Measurements from ENCODE around the gene CLMP. TPM values are rescaled to one million over a fixed set of nuclear protein-coding genes. Genes with fewer than 3 reads are reported as not detected.
"Not testable (repeated sequence)": the region's sequence is repeated elsewhere in the genome, so short reads cannot be mapped to it uniquely, and the experiment has no call there.

CLMP gene
- total RNA-seq, 3 donors from 2014 or later (not counting 1 experiment from before 2014, with no cell fraction given), result 0.07 to 0.45 TPM; not detected in 1

- Histone ChIP-seq H3K27ac (ENCODE audit: low read length) (no peak overlapping the region), H3K4me3 (ENCODE audit: low read length) (no peak overlapping the region), H3K27me3 (ENCODE audit: control insufficient read depth, insufficient read depth, low read length) (no peaks in the 10 kb centered on the region), H3K4me1 (ENCODE audit: control insufficient read depth, insufficient read depth, low read length) (no peaks in the 10 kb centered on the region), H3K36me3 (ENCODE audit: control insufficient read depth, insufficient read depth, low read length) (no peaks in the 10 kb centered on the region), H3K9me3 (ENCODE audit: control insufficient read depth, insufficient read depth, low read length) (no peaks in the 10 kb centered on the region)
- DNase-seq (no peak), ATAC-seq (no peak)
- H3K4me1 Mint-ChIP-seq, result peaks cover 0 to 7% of the 10 kb centered on the region in 2 donors
- no peak overlapping the region for H3K4me3 Mint-ChIP-seq
- H3K9me3 Mint-ChIP-seq, result no peaks in the 10 kb centered on the region
- no peaks in the 10 kb centered on the region for H3K27me3 Mint-ChIP-seq (ENCODE audit: low read depth in 2 of 2)
- H3K36me3 Mint-ChIP-seq, result no peaks in the 10 kb centered on the region
- WGBS (ENCODE audit: insufficient coverage), result 82% methylated on average over 3 of the region's 3 CpGs
- intact Hi-C loops (cut with micrococcal nuclease), result no loop called here
- TF ChIP-seq CTCF (IDR thresholded peaks at IDR 0.05), result no peak
- no peak overlapping the region for H3K27ac Mint-ChIP-seq
Observed at GRCh38 chr11:123098990-123099389, 96.1 kb downstream of the CLMP start.

- no peak for DNase-seq
- H3K4me3 Mint-ChIP-seq, result no peak overlapping the region
- H3K27me3 ChIP-seq (ENCODE audit: control insufficient read depth, insufficient read depth, low read length), result no peaks in the 10 kb centered on the region
- H3K4me1 Mint-ChIP-seq, result no peaks in the 10 kb centered on the region
- no peaks in the 10 kb centered on the region for H3K36me3 Mint-ChIP-seq
- WGBS (ENCODE audit: insufficient coverage), result 100% methylated on average over 3 of the region's 3 CpGs
- intact Hi-C loops (cut with micrococcal nuclease), result no loop called here
- no peak overlapping the region for H3K27ac ChIP-seq (ENCODE audit: low read length)
- no peaks in the 10 kb centered on the region for H3K4me1 ChIP-seq (ENCODE audit: control insufficient read depth, insufficient read depth, low read length)
- no peaks in the 10 kb centered on the region for H3K9me3 ChIP-seq (ENCODE audit: control insufficient read depth, insufficient read depth, low read length)
- no peaks in the 10 kb centered on the region for H3K36me3 ChIP-seq (ENCODE audit: control insufficient read depth, insufficient read depth, low read length)
- H3K27me3 Mint-ChIP-seq (ENCODE audit: low read depth in 2 of 2), result no peaks in the 10 kb centered on the region
- no peak overlapping the region for H3K4me3 ChIP-seq (ENCODE audit: low read length)
- no peak for TF ChIP-seq CTCF (IDR thresholded peaks at IDR 0.05)
- ATAC-seq, result no peak
- H3K9me3 Mint-ChIP-seq, result no peaks in the 10 kb centered on the region
- H3K27ac Mint-ChIP-seq, result no peak overlapping the region
Observed at GRCh38 chr11:123093739-123094138, 101.3 kb downstream of the CLMP start.

GRCh38 chr11:123091506-123091905 is 103.5 kb downstream of the CLMP start:
- Mint-ChIP-seq H3K9me3 (no peaks in the 10 kb centered on the region), H3K27me3 (ENCODE audit: low read depth in 2 of 2) (no peaks in the 10 kb centered on the region), H3K36me3 (no peaks in the 10 kb centered on the region), H3K27ac (peak overlapping the region; percentile 65 to 73), H3K4me3 (no peak overlapping the region), H3K4me1 (peaks cover 7 to 11% of the 10 kb centered on the region in 2 donors)
- WGBS (ENCODE audit: insufficient coverage), result 81% methylated on average over 6 of the region's 6 CpGs
- ATAC-seq, result no peak
- Histone ChIP-seq H3K36me3 (ENCODE audit: control insufficient read depth, insufficient read depth, low read length) (no peaks in the 10 kb centered on the region), H3K4me3 (ENCODE audit: low read length) (no peak overlapping the region), H3K27me3 (ENCODE audit: control insufficient read depth, insufficient read depth, low read length) (no peaks in the 10 kb centered on the region), H3K9me3 (ENCODE audit: control insufficient read depth, insufficient read depth, low read length) (no peaks in the 10 kb centered on the region), H3K27ac (ENCODE audit: low read length) (no peak overlapping the region), H3K4me1 (ENCODE audit: control insufficient read depth, insufficient read depth, low read length) (peaks cover 21% of the 10 kb centered on the region)
- no peak for TF ChIP-seq CTCF (IDR thresholded peaks at IDR 0.05)
- DNase-seq, result no peak
- intact Hi-C loops (cut with micrococcal nuclease), result no loop called here

GRCh38 chr11:123090168-123090567 is 104.9 kb downstream of the CLMP start:
- not testable (repeated sequence) for H3K27me3 ChIP-seq (ENCODE audit: control insufficient read depth, insufficient read depth, low read length)

GRCh38 chr11:123088896-123089295 is 106.2 kb downstream of the CLMP start:
- H3K27ac ChIP-seq (ENCODE audit: low read length); H3K9me3 Mint-ChIP-seq; H3K4me3 Mint-ChIP-seq; H3K4me3 ChIP-seq (ENCODE audit: low read length); H3K9me3 ChIP-seq (ENCODE audit: control insufficient read depth, insufficient read depth, low read length); intact Hi-C loops (cut with micrococcal nuclease); ATAC-seq; H3K36me3 ChIP-seq (ENCODE audit: control insufficient read depth, insufficient read depth, low read length); H3K36me3 Mint-ChIP-seq; DNase-seq; H3K27me3 ChIP-seq (ENCODE audit: control insufficient read depth, insufficient read depth, low read length); H3K27me3 Mint-ChIP-seq (ENCODE audit: low read depth in 2 of 2): not testable (repeated sequence)
- Mint-ChIP-seq H3K27ac (peak overlapping the region; percentile 91 to 92), H3K4me1 (peaks cover 14 to 19% of the 10 kb centered on the region in 2 donors)
- H3K4me1 ChIP-seq (ENCODE audit: control insufficient read depth, insufficient read depth, low read length), result peaks cover 26% of the 10 kb centered on the region
- WGBS (ENCODE audit: insufficient coverage), result 97% methylated on average over 10 of the region's 10 CpGs

More at GRCh38 chr11:123090168-123090567, 104.9 kb downstream of the CLMP start:
- DNase-seq; H3K27me3 Mint-ChIP-seq (ENCODE audit: low read depth in 2 of 2); H3K27ac ChIP-seq (ENCODE audit: low read length); H3K36me3 Mint-ChIP-seq; H3K9me3 Mint-ChIP-seq; intact Hi-C loops (cut with micrococcal nuclease); H3K4me3 Mint-ChIP-seq; H3K9me3 ChIP-seq (ENCODE audit: control insufficient read depth, insufficient read depth, low read length); H3K4me3 ChIP-seq (ENCODE audit: low read length); H3K36me3 ChIP-seq (ENCODE audit: control insufficient read depth, insufficient read depth, low read length); ATAC-seq: not testable (repeated sequence)
- WGBS (ENCODE audit: insufficient coverage), result 93% methylated on average over 8 of the region's 8 CpGs
- Mint-ChIP-seq H3K27ac (peak overlapping the region; percentile 65 to 73), H3K4me1 (peaks cover 14 to 16% of the 10 kb centered on the region in 2 donors)
- peaks cover 26% of the 10 kb centered on the region for H3K4me1 ChIP-seq (ENCODE audit: control insufficient read depth, insufficient read depth, low read length)

- Mint-ChIP-seq H3K4me1 (peaks cover 27 to 31% of the 10 kb centered on the region in 2 donors), H3K27ac (peak overlapping the region; percentile 91 to 92), H3K4me3 (peak overlapping the region; percentile 76)
- H3K4me3 ChIP-seq (ENCODE audit: low read length); H3K9me3 ChIP-seq (ENCODE audit: control insufficient read depth, insufficient read depth, low read length); H3K27me3 ChIP-seq (ENCODE audit: control insufficient read depth, insufficient read depth, low read length); intact Hi-C loops (cut with micrococcal nuclease); H3K9me3 Mint-ChIP-seq; H3K36me3 Mint-ChIP-seq; H3K27me3 Mint-ChIP-seq (ENCODE audit: low read depth in 2 of 2); H3K36me3 ChIP-seq (ENCODE audit: control insufficient read depth, insufficient read depth, low read length): not testable (repeated sequence)
- peak; percentile 90 to 97 (median 93) for ATAC-seq
- WGBS (ENCODE audit: insufficient coverage), result 75% methylated on average over 2 of the region's 5 CpGs
- H3K27ac ChIP-seq (ENCODE audit: low read length), result peak overlapping the region; percentile 79
- peaks cover 30% of the 10 kb centered on the region for H3K4me1 ChIP-seq (ENCODE audit: control insufficient read depth, insufficient read depth, low read length)
- peak in 1 of 2 donors; percentile 68 for DNase-seq
Observed at GRCh38 chr11:123087657-123088056, 107.4 kb downstream of the CLMP start.

Measured in natural killer cell (primary cell).